Eye (tissue), 1 donor: ENCODE data around the gene ZSCAN2.

Experiments
- DNase-seq: peaks from one replicate; pipeline ENCODE4 v3.0.0-alpha.2; 2015

ZSCAN2 gene

DNA sequence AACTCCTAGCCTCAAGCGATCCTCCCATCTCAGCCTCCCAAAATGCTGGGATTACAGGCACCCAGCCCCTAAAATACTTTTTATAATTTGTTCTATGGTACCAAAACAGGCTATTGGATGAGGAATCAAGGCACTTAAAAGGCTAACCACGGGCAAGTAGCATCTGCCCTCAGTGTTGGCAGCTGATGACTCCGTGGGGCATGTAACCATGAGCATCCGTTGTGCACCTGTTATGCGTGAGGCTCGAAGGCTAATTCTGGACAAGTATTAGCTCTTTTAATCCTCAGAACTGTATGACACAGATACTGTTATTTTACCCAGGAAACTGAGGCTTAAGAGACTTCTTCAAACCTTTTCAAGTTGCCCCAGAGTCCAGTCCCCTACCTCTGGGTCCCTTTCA lies 43.0 kb downstream of the ZSCAN2 start:
- no peak for DNase-seq

DNA sequence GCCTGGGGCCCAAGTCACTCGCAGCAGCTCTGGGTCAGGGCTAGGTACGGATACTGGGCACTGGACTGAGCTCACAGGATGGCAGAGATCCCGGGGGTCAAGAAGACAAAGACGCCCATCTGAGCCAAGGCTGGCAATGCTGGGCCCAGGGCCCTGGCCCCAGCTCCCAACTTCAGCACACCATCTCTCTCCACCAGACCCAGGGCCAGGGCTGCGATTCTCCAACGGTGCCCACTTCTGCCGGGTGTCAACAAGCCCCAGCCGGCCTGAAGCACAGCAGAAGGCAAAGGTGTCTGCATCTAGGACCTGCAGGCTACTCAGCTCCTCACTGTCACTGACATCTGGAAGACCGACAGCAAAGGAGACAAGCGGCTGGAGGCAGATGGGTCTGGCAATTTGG lies 44.7 kb downstream of the ZSCAN2 start:
- no peak for DNase-seq

DNA sequence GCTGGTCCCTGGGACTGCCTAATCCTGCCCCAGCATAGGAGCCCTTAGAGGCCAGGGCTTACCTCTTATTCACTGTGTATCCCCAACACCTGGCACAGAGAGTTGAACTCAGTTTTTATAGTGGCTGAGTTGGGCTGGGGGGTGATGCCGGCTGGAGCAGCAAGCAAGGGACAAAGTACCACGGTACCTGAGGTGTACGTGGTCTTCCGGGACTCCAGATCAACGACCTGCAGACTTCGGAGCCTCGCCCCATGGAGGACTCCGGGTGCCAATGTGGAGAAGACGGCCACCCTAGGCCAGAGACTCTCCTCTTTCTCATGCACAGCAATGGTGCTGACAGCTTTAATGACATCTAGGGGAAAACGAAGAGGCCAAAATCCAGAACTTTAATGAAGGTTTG lies 45.2 kb downstream of the ZSCAN2 start:
- DNase-seq, result no peak

DNA sequence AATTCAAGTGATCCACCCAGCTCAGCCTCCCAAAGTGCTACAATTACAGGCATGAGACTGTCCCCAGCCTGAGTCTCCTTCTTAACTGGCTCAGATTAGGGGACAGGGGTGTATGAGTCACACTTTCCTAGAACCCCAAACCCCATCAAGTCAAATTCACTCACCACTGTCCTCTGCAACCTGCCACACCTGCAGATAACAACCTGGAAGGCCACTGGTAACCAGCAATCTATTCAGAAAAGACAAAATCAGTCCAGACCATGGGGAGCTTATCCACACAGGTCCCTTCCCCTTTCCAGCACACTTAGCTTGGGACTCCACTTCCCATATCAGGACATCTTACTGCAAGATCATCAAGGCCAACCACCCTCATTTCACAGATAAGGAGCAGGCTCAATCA lies 46.9 kb downstream of the ZSCAN2 start:
- no peak for DNase-seq

DNA sequence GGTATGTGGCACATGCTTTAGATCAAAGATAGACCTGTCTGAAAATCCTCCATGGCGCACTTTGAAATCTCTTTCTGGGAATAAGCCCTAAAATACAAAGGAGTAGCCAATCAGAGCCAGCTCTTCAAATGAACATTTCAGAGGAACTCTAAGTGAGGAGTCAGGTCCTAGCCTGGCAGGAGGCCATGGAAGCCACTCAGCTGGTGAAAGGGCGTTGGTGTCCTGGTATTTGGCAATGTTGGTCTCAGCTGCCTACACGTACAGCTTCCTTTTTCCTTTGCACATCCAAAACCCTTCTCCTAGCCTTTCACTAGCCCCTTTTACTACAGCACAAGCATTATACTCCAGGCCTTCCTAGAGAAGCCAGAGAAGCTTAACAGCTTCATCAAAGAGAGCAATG lies 47.7 kb downstream of the ZSCAN2 start:
- DNase-seq, result no peak

DNA sequence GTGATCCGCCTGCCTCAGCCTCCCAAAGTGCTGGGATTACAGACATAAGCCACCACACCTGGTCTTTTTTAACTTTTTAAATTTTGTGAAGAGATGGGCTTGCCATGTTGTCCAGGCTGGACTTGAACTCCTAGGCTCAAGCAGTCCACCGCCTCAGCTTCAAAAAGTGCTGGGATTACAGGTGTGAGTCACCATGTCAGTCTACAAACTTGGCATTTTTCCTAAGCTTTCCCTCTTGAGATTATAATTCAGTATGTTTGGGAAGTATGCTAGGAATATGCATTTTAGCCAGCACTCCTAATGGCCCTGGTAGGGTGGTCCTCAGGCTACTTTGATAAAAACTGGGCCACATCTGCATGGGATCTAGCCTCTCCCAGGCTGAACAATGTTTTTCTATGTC lies 48.9 kb downstream of the ZSCAN2 start:
- DNase-seq, result no peak

DNA sequence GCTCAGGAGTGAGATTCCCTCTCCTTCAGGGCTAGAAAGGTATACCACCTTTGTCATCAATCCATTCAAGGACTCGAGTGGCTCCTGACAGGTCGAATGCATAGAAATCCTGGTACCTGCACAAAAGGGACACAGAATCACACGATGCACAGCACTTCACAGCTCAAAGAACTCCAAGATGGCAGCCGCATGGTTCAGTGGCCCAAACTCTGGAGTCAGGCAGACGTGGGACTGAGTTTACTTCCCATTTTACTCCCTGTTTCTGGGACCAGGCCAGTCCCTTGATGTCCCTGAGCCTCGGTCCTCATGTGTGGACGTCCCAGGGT lies 52.7 kb downstream of the ZSCAN2 start:
- no peak for DNase-seq

DNA sequence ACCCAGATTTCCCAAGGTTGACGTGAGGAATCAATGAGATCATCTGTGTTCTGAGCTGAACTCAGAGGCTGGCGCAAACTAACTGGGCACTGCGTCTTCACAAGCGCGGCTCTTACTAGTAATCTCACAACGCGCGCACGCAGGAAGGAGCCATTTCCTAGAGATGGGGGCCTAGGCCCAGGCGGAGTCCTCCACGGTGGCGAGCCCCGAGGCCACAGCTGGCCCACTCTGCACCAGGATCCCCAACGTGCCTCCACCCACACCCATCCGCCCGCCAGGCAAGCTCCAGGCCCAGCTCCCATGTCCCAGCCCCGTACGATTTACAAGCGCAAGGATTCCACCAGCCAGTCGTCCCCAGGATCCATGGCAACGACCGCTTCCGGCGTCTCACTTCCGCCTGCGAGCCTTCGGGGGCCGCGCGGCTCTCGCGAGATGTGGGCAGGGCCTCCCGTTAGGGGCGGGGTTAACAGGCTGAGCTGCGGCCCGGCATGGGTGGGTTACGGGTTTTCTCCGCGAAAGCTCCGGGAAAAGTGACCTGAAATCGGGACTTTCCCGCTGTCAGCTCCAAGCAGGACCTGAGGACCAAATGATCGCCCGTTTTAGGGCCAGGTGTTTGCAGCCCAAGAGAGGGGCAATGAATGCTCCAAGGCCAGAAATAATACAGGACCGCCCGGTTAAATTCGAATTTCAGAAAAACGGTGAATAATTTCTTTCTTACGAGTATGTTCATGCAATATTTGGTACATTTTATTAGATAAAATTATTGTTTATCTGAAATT lies 53.3 kb downstream of the ZSCAN2 start, which contains the start of gene WDR73:
Gene WDR73 (minus strand): TSS at position 374 of the 779 bp plus-strand sequence. CDS start 9 bp downstream, at position 365.
- peak; percentile 99 for DNase-seq

DNA sequence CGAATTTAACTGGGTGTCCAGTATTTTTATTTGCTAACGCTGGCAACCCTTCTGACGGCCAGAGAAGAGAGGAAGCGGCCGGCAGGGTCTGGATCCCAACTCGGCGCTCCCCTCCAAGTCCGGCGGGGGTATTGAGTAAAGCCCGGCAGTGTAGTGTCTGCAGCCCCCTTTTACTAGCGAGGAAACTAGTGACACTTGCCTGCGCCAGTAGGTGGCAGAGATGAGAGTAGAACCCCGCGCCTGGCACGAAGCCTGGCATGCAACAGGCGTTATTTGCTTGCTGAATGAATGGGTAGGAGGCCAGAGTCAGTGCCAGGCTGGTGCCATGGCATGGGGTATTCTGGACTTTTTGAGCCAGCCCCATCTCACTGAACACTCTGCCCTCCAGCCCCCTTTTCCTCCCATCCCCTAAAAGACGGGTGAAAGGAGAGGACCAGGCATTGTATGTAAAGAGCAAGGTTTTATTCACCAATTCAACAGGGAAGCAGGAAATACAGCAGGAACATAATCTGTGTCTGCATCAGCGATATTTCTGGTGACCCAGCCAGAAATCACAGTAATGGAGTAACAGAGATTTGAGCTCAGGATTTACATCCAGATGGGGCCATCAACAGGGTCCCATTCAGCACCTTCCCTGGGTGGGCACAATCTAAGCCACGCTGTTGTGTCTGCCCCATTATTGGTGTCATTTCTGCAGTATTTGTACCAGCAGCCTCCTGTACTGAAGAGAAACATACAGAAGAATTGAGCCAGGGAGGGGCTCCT lies 54.1 kb downstream of the ZSCAN2 start:
- DNase-seq, result peak; percentile 87

DNA sequence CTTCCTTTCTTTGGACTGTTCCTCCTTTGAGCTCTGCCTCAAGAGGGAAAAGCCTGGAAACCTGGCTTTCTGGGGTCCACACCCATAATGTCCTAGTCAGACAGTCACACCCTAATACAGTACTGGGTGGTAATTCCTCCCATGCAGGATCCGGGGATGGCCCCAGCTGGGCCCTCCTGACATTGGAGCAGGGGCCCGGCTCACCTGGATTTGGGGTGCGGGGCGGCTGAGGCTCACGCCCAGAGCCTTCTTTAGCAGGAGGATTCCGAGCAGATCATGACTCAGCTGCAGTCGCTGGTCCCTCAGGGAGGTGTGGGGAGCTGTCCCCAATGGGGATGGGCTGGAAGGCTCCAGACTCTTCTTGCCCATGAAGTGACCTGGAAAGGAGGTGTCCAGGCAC lies 56.2 kb downstream of the ZSCAN2 start:
- no peak for DNase-seq

DNA sequence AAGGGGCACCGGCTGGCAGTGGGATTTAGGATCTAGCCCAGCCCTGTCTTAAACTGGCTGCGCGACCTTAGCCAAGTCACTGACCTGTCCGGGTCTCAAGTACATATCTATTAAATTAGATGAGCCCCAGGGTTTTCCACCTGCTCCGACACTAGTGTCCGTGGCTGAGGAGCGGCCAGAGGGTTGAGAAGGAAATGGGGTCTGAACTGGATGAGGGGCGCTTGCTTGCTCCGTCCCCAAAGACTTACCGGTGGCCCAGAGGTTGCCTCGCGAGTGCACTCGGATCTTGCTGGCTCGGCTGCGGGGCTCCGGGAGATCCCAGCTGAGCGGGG lies 56.9 kb downstream of the ZSCAN2 start:
- DNase-seq, result no peak

DNA sequence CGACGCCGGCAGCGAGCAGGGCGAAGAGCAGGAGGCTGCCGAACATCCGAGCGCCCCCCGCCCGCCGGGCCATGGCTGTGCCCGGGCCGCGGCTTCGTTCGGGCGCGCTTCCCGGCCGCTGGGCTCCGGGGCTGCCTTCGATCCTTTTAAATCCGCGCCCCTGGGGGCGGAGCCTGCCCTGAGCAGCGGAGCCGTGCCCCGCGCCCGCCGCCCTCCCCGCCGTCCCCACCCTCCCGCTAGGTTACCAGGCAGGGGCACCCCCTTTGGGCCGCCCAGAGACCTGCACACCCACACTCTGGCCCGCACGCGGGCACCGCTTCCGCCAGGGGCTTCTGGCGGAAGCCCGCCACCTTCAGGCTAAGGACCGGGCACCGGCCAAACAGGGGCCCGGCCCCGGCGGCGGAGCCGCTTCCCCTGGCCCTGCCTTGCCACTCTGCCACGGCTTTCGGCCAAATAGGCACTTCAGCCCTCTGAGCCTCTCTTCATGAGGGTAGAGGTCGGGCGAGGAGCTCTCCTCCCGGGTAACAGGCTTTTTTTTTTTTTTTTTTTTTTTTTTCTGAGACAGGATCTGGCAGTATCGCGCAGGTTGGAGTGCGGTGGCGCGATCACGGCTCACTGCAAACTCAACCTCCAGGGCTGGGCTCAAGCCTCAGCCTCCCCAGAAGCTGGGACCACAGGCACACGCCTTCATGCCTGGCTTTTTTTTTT lies 57.4 kb downstream of the ZSCAN2 start, which contains the start of gene NMB:
Gene NMB (minus strand): TSS at position 120 of the 708 bp plus-strand sequence. CDS start 47 bp downstream, at position 73.
- DNase-seq, result peak; percentile 90

DNA sequence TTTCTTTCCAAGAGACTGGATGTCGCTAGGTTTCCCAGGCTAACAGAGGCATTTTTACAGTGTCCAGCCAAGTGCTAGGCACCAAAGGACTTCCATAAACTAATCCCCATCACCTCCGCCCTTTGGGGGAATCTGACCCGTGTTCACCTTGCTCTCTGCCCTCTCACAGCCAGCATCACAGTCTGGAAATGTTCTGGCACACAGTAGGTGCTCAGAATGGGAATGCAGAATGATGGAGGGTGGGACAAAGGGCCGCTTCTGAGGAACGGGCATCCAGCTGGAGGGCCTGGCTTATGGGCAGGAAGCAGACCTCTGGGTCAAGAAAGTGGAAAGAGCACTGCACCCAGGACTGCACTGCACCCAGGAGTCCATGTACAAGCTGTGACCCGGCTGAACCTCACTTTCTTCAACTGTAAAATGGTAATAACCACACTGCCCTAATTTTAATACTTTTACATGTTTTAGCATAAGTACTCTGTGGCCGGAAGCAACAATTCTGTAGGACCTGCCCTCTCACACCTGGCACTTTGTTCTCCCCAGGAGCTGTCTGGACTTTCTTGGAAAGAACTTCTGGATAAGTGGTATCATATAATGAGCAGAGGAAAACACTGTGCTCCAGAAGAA lies 58.1 kb downstream of the ZSCAN2 start:
- DNase-seq, result no peak

DNA sequence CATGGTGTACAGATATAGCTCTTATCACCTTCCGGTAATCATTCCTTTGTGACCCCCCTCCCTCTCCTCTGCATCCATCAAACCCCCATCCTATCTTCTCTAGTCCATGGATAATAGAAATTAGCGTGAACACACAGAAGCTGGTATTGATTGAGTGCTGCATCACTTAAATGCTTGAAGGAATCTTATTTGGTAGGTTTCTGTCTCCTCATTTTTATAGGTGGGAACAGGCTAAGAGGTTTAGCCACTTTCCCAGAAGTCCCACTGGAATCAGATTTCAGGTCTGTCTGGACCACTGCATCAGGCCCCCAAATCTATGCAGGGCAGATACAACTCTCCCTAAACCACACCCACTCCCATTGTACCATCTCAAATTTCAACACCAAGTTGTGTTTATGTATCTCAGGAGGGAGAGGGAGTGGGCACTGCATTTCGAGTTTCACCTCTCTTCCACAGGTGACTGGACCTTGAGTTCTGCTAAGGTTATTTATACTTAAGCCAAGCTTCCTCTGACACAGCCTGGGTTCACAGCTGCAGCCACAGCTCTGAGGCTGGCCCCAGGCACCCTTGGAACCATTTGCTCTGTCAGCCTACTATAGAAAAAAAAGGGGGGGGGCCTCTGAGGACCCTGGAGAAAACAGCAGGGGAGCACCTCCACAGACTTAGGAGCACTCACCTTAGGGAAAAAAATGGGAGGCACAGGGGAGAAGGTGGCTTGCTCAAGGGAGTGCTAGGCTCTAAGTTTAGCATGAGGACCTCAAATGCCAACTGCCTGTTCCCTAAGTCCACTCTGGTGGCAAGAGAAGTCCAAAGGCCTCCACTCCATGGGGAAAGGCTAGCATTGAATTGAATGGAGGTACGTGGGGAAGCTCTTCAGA lies 59.3 kb downstream of the ZSCAN2 start:
- DNase-seq, result no peak

DNA sequence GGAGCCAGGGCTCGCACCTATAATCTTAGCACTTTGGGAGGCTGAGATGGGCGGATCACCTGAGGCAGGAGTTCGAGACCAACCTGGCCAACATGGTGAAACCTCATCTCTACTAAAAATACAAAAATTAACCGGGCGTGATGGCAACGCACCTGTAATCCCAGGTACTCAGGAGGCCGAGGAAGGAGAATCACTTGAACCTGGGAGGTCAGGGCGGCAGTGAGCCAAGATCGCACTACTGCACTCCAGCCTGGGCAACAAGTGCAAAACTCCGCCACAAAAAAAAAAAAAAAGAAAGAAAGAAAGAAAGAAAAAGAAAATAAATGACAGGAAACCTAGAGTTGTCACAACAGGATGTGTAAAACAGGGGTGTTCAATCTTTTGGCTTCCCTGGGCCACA lies 60.2 kb downstream of the ZSCAN2 start:
- DNase-seq, result no peak

DNA sequence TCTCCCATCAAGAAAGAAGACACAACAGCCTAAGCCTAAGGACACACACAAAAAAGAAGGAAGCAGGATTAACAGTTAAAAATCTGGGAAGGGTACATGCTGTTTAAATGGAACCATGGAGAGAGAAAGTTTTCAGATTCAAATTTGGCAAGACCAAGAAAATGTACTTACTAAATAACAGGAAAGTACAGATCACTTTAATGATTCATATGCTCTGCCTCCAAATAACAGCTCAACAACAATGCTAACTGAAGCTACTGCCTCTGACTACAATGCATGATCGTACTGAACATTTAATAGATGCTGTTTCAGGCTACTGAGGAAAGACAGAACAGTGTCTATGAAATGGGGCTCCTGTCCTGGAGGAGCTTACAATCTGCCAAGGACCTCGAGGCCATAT lies 65.6 kb downstream of the ZSCAN2 start:
- no peak for DNase-seq

DNA sequence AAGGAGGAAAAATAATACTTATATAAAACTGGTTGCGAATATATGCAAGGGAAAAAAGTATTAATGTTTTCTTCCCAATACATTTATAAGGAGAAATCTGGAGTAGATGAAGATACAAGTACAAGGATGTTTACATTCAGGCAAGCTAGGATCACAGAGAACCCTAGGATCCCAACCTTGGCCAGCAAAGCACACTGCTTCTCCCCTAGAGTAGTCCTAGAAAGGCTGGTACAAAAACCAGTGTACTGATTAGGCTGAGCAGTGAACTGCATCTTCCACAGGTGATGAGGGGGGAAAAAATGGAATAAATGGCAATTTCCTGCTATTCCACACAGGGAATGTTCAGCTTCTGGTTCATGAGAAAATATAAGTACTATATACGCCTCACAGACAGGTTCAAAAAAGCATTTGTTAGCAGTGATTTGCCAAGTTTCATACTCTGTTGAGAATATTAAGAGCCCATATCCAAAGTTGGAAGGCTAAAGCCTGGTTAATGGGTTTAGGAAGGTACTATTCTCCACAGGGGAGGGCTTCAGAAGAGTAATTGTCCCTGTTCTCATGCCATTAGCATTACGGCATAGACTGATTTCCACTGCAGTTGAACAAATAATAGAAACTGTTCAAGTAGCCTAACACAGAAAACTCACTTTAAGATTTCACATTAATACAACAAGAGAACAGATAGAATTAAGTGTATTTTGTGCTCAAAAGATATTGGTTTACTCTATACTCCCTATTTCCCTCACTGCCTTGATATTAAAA lies 67.6 kb downstream of the ZSCAN2 start:
- no peak for DNase-seq

DNA sequence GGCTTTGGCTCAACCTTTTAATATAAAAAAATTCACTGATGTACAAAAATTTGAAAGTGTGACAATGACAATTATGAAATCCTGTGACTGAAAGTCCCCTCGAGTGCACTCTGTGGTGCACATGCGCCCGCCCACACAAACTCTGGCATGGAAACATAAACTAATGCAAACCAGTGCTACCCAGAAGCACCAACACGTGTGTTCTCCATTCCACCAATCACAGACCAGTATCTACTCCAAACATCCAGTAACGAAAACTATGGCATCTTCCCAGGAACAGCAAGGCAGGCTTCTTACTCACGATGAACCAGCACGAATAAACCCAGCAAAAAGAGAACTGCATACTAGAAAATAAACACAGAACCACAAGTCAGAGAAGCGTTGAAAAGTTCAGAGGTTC lies 68.9 kb downstream of the ZSCAN2 start:
- no peak for DNase-seq

DNA sequence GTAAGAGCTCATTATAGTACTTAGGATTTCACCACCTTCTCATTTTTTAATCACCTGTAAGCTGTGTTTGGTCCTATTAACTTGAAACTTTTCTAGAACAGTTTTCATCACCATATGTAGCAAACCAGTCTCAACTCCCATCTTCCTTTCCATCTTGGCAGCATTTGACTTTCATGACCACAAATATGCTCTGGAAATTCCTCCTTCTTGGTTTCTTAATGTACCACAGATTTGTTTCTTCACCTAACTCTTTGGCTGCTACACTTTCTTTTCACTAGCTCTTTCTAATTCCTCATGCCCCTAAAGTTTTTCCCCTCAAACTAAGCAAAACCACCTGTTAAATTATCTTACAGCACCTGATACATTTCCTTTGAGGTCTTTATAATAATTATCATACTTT lies 70.4 kb downstream of the ZSCAN2 start:
- peak; percentile 29 for DNase-seq
